ENCODE results near the gene FAM170B. TPM values are rescaled to one million over a fixed set of nuclear protein-coding genes. Genes with fewer than 3 reads are reported as not detected.
A peak's percentile ranks its signal among the peaks of the same experiment; 100 is the strongest.

The FAM170B gene
- total RNA-seq, 6 donors from 2014 or later = 0.24 TPM; not detected in 5

DNA sequence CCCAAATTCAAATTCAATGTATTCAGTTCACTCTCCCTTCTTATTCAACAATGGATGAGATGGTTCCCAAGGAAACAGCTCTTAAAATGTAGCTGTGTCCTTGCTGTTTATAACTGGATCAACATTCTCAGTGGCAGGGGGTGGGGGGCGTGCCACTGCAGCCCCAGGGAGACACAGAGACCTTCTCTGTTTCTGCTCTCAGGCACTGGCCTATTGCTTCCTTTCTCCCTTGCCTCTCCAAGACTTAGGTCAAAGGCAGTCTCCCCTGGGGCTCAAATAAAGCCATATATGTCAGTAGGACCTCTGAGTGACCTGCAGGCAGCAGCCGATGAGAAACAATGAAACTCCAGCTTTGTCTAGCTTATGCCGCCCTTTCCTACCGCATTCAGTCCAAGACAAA lies 39.2 kb downstream of the FAM170B start:
- no peak for ATAC-seq (ENCODE audit: low FRiP score in 2 of 2)
- DNase-seq = no peak
- H3K4me3 ChIP-seq = no peak overlapping the region
- no peak overlapping the region for H3K27ac ChIP-seq
- H3K36me3 ChIP-seq = no peaks in the 10 kb centered on the region
- TF ChIP-seq POLR2AphosphoS5 (IDR thresholded peaks at IDR 0.05) (no peak), EP300 (IDR thresholded peaks at IDR 0.05) (no peak), POLR2A (IDR thresholded peaks at IDR 0.05) (no peak)
- TF ChIP-seq, protein P1, sequence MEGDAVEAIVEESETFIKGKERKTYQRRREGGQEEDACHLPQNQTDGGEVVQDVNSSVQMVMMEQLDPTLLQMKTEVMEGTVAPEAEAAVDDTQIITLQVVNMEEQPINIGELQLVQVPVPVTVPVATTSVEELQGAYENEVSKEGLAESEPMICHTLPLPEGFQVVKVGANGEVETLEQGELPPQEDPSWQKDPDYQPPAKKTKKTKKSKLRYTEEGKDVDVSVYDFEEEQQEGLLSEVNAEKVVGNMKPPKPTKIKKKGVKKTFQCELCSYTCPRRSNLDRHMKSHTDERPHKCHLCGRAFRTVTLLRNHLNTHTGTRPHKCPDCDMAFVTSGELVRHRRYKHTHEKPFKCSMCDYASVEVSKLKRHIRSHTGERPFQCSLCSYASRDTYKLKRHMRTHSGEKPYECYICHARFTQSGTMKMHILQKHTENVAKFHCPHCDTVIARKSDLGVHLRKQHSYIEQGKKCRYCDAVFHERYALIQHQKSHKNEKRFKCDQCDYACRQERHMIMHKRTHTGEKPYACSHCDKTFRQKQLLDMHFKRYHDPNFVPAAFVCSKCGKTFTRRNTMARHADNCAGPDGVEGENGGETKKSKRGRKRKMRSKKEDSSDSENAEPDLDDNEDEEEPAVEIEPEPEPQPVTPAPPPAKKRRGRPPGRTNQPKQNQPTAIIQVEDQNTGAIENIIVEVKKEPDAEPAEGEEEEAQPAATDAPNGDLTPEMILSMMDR (IDR thresholded peaks at IDR 0.05) = no peak
- 78 to 85% methylated on average over 4 of the region's 4 CpGs for WGBS, 2 donors
- H3K4me1 ChIP-seq = peaks cover 11 to 19% (median 14%) of the 10 kb centered on the region in 4 donors
- H3K27me3 ChIP-seq = no peaks in the 10 kb centered on the region
- H3K9me3 ChIP-seq = no peaks in the 10 kb centered on the region

DNA sequence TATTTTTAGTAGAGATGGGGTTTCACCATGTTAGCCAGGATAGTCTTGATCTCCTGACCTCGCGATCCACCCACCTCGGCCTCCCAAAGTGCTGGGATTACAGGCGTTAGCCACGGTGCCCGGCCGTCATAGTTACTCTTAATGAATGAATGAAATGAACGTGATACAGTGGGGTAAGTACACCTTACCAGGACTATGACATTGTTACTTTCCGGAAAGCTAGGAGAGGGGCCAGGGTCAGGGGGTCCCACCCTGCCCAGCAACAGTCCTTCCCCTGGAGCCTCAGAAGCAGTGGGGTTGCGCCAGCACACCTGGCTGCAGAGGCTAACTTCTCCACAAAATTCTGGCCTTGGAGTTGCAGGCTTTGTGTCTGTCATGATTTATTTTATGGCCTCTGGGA lies 39.9 kb downstream of the FAM170B start:
- ATAC-seq (ENCODE audit: low FRiP score in 2 of 2) (no peak), DNase-seq (no peak)
- H3K4me3 ChIP-seq = no peak overlapping the region
- no peaks in the 10 kb centered on the region for H3K27me3 ChIP-seq
- H3K36me3 ChIP-seq = no peaks in the 10 kb centered on the region
- H3K4me1 ChIP-seq = peaks cover 16 to 26% (median 20%) of the 10 kb centered on the region in 4 donors
- H3K27ac ChIP-seq = no peak overlapping the region
- 97 to 98% methylated on average over 9 to 10 of the region's 10 CpGs for WGBS, 2 donors
- no peaks in the 10 kb centered on the region for H3K9me3 ChIP-seq
- no peak for TF ChIP-seq POLR2AphosphoS5 (IDR thresholded peaks at IDR 0.05)
- no peak for TF ChIP-seq EP300 (IDR thresholded peaks at IDR 0.05)

DNA sequence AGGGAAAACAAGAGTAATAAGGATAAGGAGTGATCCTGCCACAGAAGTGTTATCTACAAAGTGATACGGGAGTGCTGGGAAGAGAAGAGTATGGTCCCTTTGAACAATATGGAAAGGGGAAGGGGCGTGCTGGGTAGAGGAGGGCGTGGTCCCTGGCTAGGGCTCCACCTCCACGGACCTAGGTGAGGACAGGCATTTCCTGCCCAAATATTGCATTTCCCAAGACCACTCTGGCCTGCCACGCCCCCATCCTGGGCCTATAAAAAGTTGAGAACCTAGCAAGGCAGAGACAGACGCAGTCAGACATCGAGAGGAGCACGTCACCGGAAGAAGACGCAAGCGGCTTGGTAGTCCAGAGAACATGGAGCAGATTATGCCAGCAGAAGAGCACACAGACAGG lies 41.3 kb downstream of the FAM170B start:
- H3K9me3 ChIP-seq = no peaks in the 10 kb centered on the region
- no peaks in the 10 kb centered on the region for H3K27me3 ChIP-seq
- DNase-seq (no peak), ATAC-seq (ENCODE audit: low FRiP score in 2 of 2) (no peak)
- no peaks in the 10 kb centered on the region for H3K36me3 ChIP-seq
- no peak overlapping the region for H3K4me3 ChIP-seq
- TF ChIP-seq EP300 (IDR thresholded peaks at IDR 0.05) (no peak), POLR2A (IDR thresholded peaks at IDR 0.05) (no peak), POLR2AphosphoS5 (IDR thresholded peaks at IDR 0.05) (no peak)
- TF ChIP-seq, protein P1 (IDR thresholded peaks at IDR 0.05) = no peak
- 85 to 90% methylated on average over 11 of the region's 11 CpGs for WGBS, 2 donors
- no peak overlapping the region for H3K27ac ChIP-seq
- H3K4me1 ChIP-seq = peaks cover 16 to 32% (median 23%) of the 10 kb centered on the region in 4 donors

DNA sequence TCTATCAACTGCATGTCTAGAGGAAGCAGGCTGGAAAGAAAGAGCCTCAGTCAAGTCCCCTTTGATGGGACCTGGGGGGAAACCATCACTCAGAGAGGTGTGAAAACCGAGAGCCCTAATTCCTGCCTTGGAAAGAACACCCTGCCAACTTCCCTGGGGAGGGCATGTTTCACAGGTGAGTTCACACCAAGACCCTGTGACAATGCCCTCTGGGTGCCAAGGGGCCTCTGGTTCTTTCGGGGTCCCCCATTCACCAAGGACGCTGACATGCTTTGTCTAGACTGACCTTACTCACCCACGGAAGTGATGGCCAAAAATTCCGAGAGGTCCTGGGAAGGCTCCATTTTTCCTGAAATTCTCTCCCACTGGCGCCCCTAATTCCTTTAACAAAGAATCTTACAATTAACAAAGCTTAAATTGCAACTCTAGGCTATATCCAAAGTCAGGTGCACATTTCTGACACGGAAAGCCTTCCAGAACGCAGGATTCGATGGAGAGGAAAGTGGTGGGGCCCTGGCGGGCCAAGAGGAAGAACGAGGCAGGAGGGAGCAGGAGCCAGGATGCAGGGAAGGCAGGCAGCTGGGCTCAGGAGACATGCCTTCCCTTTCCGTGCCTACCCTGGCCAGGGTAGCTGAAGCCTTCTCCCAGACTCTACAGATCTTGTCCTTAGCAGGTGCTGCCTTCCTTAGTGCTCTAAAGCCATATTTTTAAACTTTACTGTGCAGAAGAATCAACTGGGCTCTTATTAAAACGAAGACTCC lies 42.2 kb downstream of the FAM170B start:
- TF ChIP-seq EP300 (IDR thresholded peaks at IDR 0.05) (no peak), POLR2AphosphoS5 (IDR thresholded peaks at IDR 0.05) (no peak)
- TF ChIP-seq, protein P1 (IDR thresholded peaks at IDR 0.05) = no peak
- Histone ChIP-seq H3K4me3 (no peak overlapping the region), H3K27me3 (no peaks in the 10 kb centered on the region), H3K36me3 (no peaks in the 10 kb centered on the region), H3K9me3 (peaks cover 0 to 2% (median 0%) of the 10 kb centered on the region in 4 donors), H3K27ac (peak overlapping the region in 1 of 4 donors; percentile 32), H3K4me1 (peaks cover 16 to 32% (median 23%) of the 10 kb centered on the region in 4 donors)
- 89 to 93% methylated on average over 13 of the region's 13 CpGs for WGBS, 2 donors
- ATAC-seq (ENCODE audit: low FRiP score in 2 of 2) (no peak), DNase-seq (no peak)

DNA sequence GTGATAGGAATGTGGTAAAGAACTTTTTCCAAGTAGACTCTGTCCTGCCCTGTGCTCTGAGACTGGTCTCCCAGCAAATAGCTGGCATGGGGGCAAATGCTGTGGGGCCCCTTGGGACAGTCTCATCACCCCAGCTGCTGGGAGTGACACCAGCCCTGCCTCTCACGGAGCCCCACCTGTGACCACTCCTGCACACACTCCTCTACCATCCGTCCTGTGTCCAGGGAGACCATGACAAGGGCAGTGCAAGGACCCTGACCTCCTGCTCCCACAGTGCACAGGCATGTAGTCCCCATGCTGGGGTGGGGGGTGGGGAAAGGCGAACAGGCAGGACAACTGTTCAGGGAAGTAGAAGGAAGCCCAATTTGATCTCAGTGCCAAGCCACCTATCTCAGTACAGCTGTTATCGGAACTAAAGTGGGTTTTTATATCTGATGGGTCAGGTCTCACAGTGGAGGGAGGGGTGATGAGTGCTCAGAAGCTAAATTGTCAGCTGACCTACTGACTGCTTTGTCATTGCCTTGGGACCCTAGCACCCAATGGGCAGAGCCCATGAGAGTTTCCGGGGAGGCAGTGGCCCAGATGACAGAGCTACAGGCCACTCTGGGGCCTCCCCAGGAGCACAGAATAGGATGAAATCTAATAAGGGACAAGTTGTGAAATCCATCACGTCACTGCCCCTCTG lies 43.0 kb downstream of the FAM170B start:
- Histone ChIP-seq H3K4me1 (peaks cover 16 to 32% (median 23%) of the 10 kb centered on the region in 4 donors), H3K9me3 (peaks cover 0 to 5% (median 0%) of the 10 kb centered on the region in 4 donors), H3K27me3 (no peaks in the 10 kb centered on the region), H3K27ac (peak overlapping the region in 3 of 4 donors; percentile 11 to 83 (median 32)), H3K4me3 (no peak overlapping the region), H3K36me3 (no peaks in the 10 kb centered on the region)
- DNase-seq (no peak), ATAC-seq (ENCODE audit: low FRiP score in 2 of 2) (peak in 1 of 2 donors; percentile 6)
- 86 to 89% methylated on average over 6 of the region's 6 CpGs for WGBS, 2 donors
- TF ChIP-seq, protein P1 (IDR thresholded peaks at IDR 0.05) = no peak
- TF ChIP-seq POLR2AphosphoS5 (IDR thresholded peaks at IDR 0.05) (no peak), EP300 (IDR thresholded peaks at IDR 0.05) (no peak), POLR2A (IDR thresholded peaks at IDR 0.05) (no peak)
